Measurements from ENCODE around the gene GJD3.

DNA sequence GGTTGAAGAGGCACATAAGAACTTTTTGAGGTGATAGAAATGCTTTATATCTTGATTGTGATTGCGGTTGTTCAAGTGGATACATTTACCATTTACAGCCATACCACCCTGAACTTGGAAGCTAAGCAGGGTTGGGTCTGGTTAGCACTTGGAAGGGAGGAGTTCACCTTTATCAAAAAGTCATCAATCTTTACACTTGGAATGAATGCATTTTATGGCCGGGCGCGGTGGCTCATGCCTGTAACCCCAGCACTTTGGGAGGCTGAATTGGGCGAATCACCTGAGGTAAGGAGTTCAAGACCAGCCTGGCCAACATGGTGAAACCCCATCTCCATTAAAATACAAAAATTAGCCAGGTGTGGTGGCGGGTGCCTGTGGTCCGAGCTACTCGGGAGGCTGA lies 9.5 kb upstream of the GJD3 start:
- TF ChIP-seq, protein P1, sequence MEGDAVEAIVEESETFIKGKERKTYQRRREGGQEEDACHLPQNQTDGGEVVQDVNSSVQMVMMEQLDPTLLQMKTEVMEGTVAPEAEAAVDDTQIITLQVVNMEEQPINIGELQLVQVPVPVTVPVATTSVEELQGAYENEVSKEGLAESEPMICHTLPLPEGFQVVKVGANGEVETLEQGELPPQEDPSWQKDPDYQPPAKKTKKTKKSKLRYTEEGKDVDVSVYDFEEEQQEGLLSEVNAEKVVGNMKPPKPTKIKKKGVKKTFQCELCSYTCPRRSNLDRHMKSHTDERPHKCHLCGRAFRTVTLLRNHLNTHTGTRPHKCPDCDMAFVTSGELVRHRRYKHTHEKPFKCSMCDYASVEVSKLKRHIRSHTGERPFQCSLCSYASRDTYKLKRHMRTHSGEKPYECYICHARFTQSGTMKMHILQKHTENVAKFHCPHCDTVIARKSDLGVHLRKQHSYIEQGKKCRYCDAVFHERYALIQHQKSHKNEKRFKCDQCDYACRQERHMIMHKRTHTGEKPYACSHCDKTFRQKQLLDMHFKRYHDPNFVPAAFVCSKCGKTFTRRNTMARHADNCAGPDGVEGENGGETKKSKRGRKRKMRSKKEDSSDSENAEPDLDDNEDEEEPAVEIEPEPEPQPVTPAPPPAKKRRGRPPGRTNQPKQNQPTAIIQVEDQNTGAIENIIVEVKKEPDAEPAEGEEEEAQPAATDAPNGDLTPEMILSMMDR (conservative IDR thresholded peaks at IDR 0.05), result no peak
- TF ChIP-seq EZH2 (IDR thresholded peaks at IDR 0.05; ENCODE audit: low read depth), result no peak

Measured in PC-9 (cell line).